ENCODE results near the gene SDC4. TPM values are rescaled to one million over a fixed set of nuclear protein-coding genes. Genes with fewer than 3 reads are reported as not detected.

The SDC4 gene
- total RNA-seq, result 100 to 1,000 TPM in 1 of 2 donors, 10 to 100 TPM in 1; 93.5 to 108 TPM

GRCh38 chr20:45347936-45348778, at the start of gene SDC4:
Gene SDC4, minus strand, starts transcription at chr20:45348424. Its CDS starts 40 bp downstream, at chr20:45348384.
- TF ChIP-seq CTCF (IDR thresholded peaks at IDR 0.05), result no peak
- ATAC-seq (ENCODE audit: insufficient number of reproducible peaks, low FRiP score, low read depth), result peak; percentile 39
- H3K27ac ChIP-seq, result peak within 1 kb of the TSS; percentile 93 to 96
- H3K9me3 ChIP-seq, result no peaks in the 10 kb centered on the region
- H3K27me3 ChIP-seq (replicated peaks; ENCODE audit: insufficient read depth), result no peaks in the 10 kb centered on the region
- no peak for DNase-seq (ENCODE audit: low spot score)
- peak within 1 kb of the TSS; percentile 85 for H3K4me3 ChIP-seq
- no peaks in the 10 kb centered on the region for H3K36me3 ChIP-seq
- H3K4me1 ChIP-seq (ENCODE audit: control insufficient read depth in 1 of 2, low read depth in 2 of 2), result peaks cover 31 to 49% of the 10 kb centered on the region in 2 donors

- Histone ChIP-seq H3K4me1 (ENCODE audit: control insufficient read depth in 1 of 2, low read depth in 2 of 2) (no peaks in the 10 kb centered on the region), H3K4me3 (no peak overlapping the region), H3K36me3 (no peaks in the 10 kb centered on the region), H3K9me3 (no peaks in the 10 kb centered on the region), H3K27me3 (replicated peaks; ENCODE audit: insufficient read depth) (no peaks in the 10 kb centered on the region), H3K27ac (no peak overlapping the region)
- ATAC-seq (ENCODE audit: insufficient number of reproducible peaks, low FRiP score, low read depth), result no peak
- DNase-seq (ENCODE audit: low spot score), result no peak
- TF ChIP-seq CTCF (IDR thresholded peaks at IDR 0.05), result no peak
Observed at GRCh38 chr20:45395114-45395415, 46.8 kb upstream of the SDC4 start.

- Histone ChIP-seq H3K27me3 (replicated peaks; ENCODE audit: insufficient read depth) (no peaks in the 10 kb centered on the region), H3K27ac (no peak overlapping the region), H3K9me3 (no peaks in the 10 kb centered on the region), H3K4me3 (no peak overlapping the region), H3K4me1 (ENCODE audit: control insufficient read depth in 1 of 2, low read depth in 2 of 2) (no peaks in the 10 kb centered on the region), H3K36me3 (no peaks in the 10 kb centered on the region)
- no peak for TF ChIP-seq CTCF (IDR thresholded peaks at IDR 0.05)
- no peak for ATAC-seq (ENCODE audit: insufficient number of reproducible peaks, low FRiP score, low read depth)
- DNase-seq (ENCODE audit: low spot score), result no peak
Observed at GRCh38 chr20:45394221-45395113, 46.2 kb upstream of the SDC4 start.

GRCh38 chr20:45392733-45393132, 44.5 kb upstream of the SDC4 start:
- Histone ChIP-seq H3K4me1 (ENCODE audit: control insufficient read depth in 1 of 2, low read depth in 2 of 2) (no peaks in the 10 kb centered on the region), H3K4me3 (no peak overlapping the region), H3K9me3 (no peaks in the 10 kb centered on the region), H3K27ac (no peak overlapping the region), H3K27me3 (replicated peaks; ENCODE audit: insufficient read depth) (no peaks in the 10 kb centered on the region), H3K36me3 (no peaks in the 10 kb centered on the region)
- ATAC-seq (ENCODE audit: insufficient number of reproducible peaks, low FRiP score, low read depth) (no peak), DNase-seq (ENCODE audit: low spot score) (no peak)
- no peak for TF ChIP-seq CTCF (IDR thresholded peaks at IDR 0.05)

- Histone ChIP-seq H3K9me3 (no peaks in the 10 kb centered on the region), H3K27me3 (replicated peaks; ENCODE audit: insufficient read depth) (no peaks in the 10 kb centered on the region), H3K4me3 (no peak overlapping the region), H3K4me1 (ENCODE audit: control insufficient read depth in 1 of 2, low read depth in 2 of 2) (no peaks in the 10 kb centered on the region), H3K27ac (no peak overlapping the region), H3K36me3 (no peaks in the 10 kb centered on the region)
- TF ChIP-seq CTCF (IDR thresholded peaks at IDR 0.05), result no peak
- ATAC-seq (ENCODE audit: insufficient number of reproducible peaks, low FRiP score, low read depth), result no peak
- no peak for DNase-seq (ENCODE audit: low spot score)
Observed at GRCh38 chr20:45391559-45391958, 43.3 kb upstream of the SDC4 start.

Measured in thoracic aorta (tissue), 2 donors.